Pulmonary artery endothelial cell (primary cell): ENCODE results near the gene SLC37A1. TPM values are rescaled to one million over a fixed set of nuclear protein-coding genes. Genes with fewer than 3 reads are reported as not detected.

Experiments
- DNase-seq: peaks from one replicate; pipeline ENCODE4 v3.0.0-alpha.2; 2011; ENCODE audit warnings: low read depth, low spot score
- total RNA-seq: library from RNA; depleted of rRNA; stranded (reverse); fragments of >200 nt; gene quantifications from 2 replicates; pipeline ENCODE4 v1.2.3, GENCODE V29; 2014

SLC37A1 gene
- total RNA-seq, 1 donor from 2014 or later, result 9.5 TPM

DNA sequence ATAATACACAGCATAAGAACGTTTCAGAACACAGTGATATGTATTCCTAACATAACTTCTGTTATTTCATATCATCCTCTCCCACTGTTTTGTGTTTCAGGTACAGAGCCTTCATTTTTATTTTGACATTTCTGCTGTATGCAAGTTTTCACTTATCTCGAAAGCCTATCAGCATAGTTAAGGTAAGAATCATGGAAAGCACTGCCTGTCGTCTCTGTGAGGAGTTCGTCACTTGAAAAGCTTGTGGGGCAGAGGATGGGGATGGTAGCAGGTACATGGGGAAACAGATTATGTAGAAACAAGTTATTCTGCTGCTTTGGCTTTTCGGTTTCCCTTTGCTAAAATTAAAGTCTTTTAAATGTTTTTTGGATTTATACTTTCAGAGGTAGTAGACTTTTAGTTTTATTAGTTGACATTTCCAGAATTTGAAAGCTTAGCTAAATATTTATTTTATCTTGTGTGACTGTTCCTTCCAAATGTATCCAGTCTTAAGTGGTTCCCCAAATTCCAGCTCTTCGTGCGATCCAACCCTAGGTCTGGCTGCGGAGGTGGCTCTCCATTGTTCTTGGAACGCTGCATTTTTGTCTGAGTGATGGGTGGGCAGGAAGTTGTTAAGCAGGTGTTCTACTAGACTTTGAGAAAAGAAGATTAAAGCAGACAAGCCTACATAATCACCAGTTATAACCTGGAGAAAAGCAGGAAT is 12.2 kb downstream of the SLC37A1 start:
- no peak for DNase-seq

DNA sequence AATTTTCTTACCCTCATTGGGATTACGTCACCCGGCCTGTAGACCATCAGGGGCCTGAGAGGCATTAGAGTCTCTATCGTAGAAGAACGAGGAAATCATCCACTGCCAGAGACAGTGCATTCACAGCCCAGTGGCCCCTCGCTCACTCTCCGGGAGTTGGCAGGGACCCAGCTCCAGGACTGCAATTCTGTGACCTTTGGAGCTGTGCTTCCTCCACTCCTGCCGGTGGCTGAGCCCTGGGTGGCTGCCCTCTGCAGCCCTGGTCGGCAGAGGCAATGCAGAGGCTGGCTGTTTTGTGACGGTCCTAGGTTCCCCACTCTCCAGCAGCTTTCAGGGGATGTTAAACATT is 12.7 kb downstream of the SLC37A1 start:
- DNase-seq, result no peak

DNA sequence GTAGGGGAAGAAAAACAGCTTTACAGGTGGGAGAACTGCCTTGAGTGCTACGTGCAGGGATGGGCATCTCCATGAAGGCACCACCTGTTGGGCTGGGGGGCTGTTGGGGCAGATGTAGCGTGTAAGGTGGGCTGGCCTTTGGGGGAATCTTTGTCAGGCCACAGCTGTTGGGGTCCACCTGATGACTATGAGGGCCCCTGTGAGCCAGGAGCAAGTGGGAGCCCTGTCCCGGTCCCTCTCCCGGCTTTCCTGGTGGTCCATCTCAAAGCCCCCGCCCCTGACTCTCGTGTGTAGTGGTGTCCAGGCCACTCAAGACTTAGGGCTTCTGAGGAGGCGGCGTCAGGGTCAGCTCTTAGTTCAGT is 13.5 kb downstream of the SLC37A1 start:
- DNase-seq, result no peak

DNA sequence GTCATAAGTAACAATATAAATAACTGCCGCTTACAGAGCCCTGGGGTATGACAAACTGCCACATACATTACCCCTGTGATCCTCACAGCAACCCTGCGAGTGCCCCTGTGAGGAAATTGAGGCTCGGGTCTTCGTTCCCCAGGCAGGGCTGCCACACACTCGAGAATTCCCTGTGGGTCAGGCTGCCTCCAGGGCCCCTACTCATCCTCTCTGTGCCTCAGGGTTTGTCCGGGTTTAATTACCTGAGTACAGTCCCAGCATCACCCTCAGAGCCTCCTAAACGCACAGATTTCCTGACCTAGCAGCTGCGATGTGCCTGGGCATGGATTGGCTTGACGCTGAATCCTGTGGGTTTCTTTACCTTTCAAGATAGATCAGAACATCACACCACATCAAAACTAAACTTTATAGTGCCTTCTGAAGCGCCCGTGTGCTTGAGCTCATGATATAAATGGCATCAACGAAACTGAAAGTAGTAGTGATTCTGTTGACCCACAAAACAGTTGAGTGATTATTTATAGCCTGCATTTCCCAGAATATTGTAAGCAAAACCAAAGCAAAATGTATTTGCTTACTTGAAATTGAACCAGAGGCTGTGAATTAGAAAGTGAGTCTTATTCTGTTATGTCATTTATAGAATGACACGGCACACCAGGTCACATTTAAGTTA is 14.0 kb downstream of the SLC37A1 start:
- DNase-seq, result no peak

DNA sequence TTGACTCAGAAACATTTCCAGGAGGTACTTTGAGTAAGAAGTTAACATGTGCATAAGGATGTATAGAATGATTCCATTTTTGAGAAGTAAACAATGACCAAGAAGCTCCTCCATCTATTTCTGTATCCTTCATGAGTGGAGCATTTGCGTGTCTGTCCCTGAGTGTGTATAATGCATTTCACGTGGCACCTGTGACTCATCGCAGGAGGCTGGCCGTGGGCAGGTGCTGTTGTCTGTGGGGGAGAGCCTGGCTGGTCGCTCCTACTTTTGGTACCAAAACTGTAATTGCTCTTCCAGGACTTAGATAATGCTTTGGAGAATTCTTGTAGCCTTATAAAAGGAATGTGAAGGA is 16.5 kb downstream of the SLC37A1 start:
- DNase-seq, result no peak

DNA sequence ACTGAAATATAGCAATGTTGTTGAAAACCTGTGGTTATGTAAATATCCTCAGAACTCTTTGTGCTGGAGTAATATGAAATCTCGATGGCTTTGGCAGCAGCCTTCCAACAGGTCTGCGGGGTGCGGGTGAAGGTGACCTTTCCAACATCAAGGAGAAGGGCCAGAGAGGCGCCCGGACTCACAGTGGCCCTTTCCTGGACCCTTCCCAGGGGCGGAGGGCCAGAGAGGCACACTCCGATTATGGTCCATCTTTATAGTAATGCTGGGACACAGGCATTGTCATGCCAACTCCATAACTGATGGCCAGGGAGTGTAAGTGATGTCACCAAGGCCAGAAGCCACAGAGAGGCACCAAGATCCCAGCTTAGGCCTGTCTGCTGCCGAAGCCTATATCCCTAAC is 18.1 kb downstream of the SLC37A1 start:
- DNase-seq, result no peak

DNA sequence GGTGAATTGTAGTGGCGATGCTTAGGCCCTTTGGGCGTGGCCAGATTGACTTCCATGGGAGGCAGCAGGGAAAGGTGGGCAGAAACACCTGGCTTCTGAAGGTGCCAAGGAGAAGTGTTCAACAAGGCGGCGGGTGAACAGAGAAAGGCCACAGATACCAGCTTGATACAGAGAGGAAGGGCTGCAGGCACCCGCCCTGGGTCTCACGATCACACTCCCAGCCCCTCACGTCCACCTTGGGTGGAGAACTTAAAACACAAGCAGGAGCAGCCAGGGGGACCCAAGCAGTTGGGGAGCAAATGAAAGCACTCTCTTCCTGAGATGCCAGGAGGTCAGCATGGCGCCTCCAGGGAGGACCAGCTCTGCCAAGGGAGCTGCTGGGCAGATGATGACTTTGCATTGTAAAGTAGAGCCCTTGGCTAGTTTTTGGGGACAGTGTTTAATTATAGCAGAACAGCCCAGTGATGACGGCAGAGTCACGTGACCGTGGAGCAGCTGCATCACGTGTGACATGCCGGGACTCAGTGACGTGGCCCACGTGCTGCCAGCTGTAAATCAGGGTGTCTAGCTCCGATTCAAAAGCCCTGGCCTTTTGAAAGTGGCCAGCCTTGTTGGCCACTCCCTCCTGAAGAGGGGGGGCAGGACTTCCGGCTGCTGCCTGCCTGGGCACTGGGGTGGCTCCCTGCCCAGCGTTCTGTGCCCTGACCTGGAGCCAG is 19.0 kb downstream of the SLC37A1 start:
- no peak for DNase-seq

DNA sequence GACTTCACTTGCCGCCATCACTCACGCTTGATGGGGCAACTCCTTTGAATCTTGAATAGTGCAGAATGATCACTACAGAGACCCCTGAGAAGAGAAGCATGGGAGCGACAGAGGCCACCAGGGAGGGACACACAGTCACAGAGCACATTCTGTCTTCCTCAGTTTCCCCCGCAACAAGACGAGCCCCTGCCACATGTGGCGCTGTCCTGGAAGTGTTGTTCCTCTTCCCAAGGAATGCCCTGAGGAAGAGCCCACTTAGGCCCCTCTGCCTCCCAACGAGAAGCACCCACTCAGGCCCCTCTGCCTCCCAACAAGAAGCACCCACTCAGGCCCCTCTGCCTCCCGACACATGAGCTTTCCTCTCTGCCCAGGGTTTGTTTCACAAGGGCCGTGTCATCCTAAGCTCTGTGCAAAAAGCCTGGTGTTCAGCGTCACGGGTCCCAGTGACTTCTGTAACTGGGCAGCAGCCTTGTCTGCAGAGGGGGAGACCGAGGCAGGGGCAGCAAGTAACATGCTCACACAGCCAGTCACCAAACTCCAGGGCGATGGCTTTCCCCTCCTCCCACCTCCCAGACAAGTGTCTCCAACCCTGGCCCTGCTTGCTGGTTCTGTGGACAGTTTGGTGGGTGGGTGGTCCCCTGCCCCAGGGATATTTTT is 19.8 kb downstream of the SLC37A1 start:
- DNase-seq, result no peak

DNA sequence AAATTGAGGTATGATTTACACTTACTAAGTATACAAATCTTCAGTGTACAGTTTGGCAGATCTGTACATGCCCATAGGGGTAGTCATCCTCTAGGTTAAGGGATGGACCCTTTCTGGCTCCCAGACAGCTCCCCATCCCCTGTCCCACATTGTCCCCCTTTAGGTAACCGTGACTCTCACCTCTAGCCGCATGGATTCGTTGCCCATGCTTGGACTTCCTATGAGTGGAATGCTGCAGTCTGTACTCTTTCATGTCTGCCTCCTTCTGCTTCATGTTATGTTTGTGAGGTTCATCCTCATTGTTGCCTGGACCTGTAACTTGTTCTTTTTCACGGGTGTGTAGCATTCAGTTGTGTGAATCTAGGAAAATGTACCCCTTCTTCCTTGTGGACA is 20.3 kb downstream of the SLC37A1 start:
- no peak for DNase-seq

DNA sequence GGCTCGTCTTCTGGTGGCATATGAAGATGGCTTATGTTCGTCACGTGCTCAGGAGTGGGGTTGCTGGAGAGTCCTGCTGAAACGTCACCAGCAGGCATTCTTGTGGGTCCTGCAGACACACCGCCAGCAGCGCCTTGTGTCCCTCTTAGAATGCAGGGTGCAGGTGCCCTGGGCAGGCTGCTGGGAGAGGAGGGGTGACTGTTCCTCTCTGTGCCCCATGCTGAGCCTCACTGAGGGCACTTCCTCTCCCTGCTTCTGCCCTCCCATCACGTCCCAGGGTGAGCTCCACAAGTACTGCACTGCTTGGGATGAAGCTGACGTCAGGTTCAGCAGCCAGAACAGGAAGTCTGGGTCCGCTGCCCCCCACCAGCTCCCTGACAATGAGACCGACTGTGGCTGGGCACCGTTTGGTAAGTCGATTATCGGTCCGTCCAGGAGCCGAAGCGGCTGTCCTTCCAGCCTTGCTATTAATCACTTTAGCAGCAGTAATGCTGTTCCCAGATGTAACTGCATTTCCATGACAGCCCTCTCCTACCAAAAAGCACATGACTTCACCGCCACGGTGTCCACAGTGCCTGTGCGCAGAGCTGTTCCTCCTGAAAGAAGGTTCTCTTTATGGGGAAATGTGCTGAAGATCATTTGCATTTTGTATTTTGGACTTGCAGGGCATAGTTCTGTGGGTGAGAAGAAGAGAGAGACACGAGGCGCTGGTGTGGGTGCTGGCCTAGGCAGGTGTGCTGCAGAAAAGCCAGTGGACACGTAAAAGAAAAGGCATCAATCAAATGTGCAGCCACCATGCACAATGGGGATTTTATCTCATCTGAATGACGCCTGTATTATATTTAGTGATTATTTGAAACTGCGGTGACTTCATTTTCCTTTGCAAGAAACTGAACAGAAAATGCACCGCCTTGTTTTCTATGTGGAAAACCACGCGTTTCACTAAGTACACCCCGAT is 21.0 kb downstream of the SLC37A1 start:
- DNase-seq, result no peak

DNA sequence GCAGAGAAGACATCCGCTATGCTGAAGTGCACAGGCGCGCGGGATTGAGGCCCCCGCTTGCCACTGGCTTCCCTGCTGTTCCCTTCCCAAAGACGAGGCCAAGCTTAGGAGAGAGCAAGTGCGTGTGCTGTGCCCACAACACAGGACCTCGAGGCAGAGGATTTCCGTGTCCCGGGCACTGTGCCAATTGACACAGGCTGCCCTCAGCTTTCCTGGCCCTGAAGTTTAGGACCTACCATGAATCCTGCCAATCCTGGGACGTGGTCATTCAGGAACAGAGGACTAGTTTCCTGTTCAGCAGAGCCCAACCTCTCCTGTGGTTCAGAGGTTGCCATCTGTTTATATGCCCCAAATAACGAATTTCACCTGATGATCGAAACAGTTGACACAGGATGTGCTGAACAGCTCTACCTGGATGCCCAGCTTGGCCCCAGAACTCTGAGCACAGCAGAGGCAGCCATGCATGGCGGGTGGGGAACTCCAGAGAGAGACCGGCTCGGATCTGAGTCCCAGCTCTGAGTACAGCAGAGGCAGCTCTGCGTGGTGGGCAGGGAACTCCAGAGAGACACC is 22.0 kb downstream of the SLC37A1 start:
- DNase-seq, result no peak

DNA sequence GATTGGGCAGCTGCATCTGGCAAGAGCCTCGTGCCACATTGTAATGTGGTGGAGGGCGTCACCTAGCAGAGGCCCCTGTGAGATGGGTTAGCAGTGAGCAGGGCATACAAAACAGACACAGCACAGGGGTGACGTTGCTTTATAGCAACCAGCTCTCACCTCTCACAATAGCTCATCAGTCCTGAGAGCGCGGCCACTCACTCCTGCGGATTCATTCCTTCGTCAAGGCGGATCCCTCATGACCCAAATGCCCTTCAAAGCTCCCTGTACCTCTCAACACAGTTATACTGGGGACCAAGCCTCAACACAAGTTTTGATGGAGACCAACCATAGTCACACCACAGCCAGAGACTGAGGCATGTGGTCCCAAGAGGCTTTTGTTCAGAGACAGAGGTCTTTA is 22.9 kb downstream of the SLC37A1 start:
- no peak for DNase-seq

DNA sequence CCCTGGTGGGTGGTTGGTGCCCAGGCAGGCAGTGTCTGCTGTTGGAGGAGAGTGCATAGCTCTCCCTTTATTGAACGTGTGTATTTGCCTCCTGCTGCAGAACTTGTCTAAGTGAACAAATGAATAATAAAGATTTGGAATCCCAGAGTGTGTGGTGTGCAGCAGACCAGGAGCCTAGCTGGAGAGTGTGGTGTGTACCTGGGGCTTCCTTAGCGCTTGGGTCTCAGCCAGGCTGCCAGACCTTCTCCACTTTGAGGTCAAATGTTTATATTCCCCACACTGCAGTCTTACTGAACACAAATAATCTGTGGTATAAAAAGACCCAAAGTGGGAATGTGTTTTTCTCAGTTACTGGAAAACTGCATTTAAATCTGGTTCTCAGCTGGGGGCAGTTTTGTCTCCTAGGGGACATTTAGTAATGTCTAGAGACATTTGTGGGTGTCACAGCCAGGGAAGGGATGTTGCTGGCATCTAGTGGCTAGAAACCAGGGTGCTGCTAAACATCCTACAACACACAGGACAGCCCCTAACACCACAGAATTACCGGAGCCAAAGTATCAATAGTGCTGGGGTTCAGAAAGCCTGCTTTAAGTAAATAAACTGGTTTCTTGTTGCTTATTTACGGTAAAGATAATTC is 23.6 kb downstream of the SLC37A1 start:
- DNase-seq, result no peak

DNA sequence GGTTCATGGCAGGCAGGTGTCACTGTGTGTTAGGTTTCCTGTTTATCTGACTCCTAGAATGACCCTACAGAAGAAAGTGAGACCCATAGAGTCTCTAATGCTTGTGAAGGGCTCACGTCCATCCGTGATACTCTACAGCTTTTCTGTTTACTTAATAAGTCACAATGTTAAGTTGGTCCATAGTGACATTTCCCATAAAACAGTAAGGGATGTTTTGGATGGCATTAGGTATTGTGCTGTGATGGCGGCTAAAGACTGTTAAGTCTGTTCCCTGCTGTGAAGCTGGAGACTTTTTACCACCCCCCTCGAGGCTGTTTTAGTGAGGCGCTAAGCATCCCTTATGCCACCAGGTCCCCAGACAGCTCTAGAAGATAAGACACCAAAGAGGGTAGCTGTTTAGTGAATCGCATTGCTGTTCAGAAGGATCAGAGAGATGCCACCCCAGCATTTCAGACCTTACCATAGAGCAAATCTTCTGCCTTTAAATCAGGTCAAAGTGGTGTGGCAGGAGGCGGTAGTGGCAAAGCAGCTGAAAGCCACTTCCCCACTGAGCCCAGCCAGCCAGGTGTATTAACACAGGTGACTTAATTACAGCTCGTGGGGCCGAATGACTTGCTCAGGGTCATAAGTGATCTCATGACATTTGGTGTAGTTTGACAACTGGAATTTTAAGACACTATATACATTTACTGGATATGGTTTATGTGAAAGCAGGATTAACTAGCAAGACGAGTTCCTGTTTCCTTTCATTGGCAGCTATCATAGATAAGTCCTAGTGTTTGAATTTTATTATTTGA is 25.0 kb downstream of the SLC37A1 start:
- no peak for DNase-seq

DNA sequence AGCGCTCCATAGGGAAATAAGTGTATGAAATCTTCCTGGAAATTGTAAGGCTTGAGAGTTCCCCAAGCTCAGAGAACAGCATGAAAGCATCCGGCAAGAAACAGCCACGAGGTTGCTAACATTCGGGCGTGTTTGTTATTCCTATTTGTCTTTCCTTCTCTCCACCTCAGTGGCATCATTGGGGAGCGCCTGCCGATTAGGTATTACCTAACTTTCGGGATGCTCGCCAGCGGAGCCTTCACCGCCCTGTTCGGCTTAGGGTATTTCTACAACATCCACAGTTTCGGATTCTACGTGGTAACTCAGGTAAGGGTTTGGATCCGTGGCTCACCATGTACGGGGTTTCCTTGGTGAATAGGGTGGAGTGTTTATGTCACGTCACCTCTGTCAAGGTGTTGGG is 25.7 kb downstream of the SLC37A1 start:
- DNase-seq, result no peak

DNA sequence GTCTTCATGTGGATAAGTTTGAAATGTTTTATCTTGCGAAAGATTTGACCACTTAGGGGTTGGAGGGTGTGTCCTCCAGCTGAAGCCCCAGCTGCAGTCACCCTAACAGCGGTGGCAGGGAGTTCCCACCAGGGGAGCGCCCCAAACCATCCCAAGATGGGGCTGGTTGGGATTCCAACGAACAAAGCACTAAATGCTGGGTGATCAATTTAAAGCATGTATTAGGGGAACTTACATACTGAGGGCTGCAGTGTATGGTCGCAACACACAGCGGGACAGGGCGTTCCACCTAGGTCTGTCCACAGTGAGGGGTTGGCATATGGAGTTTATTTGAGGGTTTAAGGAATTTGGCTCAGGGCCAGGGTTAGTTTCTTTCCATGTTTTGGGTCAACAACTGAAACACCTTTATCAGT is 26.3 kb downstream of the SLC37A1 start:
- no peak for DNase-seq

DNA sequence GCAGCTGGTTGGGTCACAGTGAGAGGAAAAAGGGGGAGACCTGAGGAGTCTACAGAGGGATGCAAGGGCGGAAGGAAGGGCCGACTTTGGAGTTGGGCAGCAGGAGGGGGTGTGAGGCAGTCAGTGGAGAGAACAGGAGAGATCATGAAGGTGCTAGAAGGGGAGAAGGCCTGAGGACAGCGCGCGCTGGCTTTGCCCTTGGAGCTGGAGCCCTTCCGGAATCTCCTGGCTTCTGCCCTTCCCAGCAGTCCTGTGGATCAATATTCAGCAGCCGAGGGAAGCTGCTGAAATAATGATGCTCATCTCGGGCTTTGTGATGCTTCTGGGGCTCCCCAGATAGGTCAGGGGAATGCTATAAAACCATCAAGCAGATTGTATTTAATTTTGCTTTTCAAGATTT is 26.7 kb downstream of the SLC37A1 start:
- DNase-seq, result no peak

DNA sequence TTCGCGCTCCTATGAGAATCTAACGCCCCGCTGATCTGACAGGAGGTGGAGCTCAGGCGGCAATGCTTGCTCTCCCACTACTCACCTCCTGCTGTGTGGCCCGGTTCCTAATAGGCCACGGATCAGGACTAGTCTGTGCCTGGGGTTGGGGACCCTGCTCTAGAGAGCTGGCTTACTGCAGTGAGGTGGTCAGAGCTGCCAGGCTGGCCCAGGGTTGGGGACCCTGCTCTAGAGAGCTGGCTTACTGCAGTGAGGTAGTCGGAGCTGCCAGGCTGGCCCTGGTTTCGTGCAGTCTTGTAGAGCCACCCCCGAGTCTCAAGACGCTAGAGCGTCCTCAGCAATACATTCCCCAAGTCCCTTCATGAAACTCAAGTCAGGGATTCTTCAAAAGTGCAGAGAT is 27.5 kb downstream of the SLC37A1 start:
- DNase-seq, result no peak

DNA sequence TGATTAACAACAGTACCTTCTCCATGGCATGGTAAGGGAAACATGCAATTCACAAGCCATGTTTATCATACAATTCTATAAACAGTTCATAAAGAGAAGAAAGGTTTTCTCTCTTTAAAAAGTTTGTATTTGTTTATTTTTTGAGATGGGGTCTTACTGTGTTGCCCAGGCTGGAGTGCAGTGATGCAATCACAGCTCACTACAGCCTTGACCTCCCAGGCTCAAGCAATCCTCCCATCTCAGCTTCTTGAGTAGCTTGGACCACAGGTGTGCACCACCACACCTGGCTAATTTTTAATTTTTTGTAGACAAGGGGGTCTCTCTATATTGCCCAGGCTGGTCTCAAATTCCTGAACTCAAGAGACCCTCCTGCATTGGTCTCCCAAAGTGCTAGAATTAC is 28.0 kb downstream of the SLC37A1 start:
- no peak for DNase-seq

DNA sequence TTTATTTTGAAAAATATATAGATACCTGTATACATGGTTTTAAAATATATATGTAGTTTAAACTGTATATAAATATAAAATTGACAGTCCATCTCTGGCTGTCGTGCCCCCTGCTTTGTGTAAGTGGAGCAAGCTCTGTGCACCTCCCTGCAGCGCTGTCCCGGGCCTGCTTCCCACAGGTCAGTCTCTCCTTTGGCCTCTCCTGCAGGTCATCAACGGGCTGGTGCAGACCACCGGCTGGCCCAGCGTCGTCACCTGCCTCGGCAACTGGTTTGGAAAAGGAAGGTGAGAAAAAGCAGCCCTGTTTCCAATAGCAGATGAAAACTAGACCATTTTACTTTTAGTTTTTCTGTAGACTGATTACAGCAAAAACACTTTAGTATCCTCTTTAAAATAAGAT is 28.5 kb downstream of the SLC37A1 start:
- DNase-seq, result no peak
